Choroid plexus epithelial cell (primary cell): Measurements from ENCODE around the gene PTPRQ.

Experiments used
- DNase-seq: peaks from one replicate; pipeline ENCODE4 v3.0.0-alpha.2; 2010; ENCODE audit warnings: low read depth
- H3K4me3 ChIP-seq: 2 replicates; pipeline ENCODE4 v1.5.1; 2011; ENCODE audit warnings: low read depth, mild to moderate bottlenecking, control low read depth, low read length, moderate library complexity
- CTCF ChIP-seq: conservative IDR thresholded peaks from 2 replicates; pipeline ENCODE4 v1.5.1; 2011; ENCODE audit warnings: low read depth, mild to moderate bottlenecking, control low read depth, inconsistent platforms, low read length, moderate library complexity

The PTPRQ gene

GRCh38 chr12:80679346-80680131 is 235.5 kb downstream of the PTPRQ start:
- no peak overlapping the region for H3K4me3 ChIP-seq
- no peak for DNase-seq
- no peak for TF ChIP-seq CTCF

- DNase-seq = peak; percentile 7
- H3K4me3 ChIP-seq = no peak overlapping the region
- TF ChIP-seq CTCF = no peak
Measured at GRCh38 chr12:80681287-80681686, 237.3 kb downstream of the PTPRQ start.

- DNase-seq = no peak
- TF ChIP-seq CTCF = no peak
- no peak overlapping the region for H3K4me3 ChIP-seq
Measured at GRCh38 chr12:80681786-80682185, 237.8 kb downstream of the PTPRQ start.

- H3K4me3 ChIP-seq = no peak overlapping the region
- no peak for TF ChIP-seq CTCF
- no peak for DNase-seq
Measured at GRCh38 chr12:80684077-80684495, 240.1 kb downstream of the PTPRQ start.

GRCh38 chr12:80690090-80690489 is 246.1 kb downstream of the PTPRQ start:
- TF ChIP-seq CTCF = no peak
- DNase-seq = no peak
- no peak overlapping the region for H3K4me3 ChIP-seq

GRCh38 chr12:80690513-80690912 is 246.5 kb downstream of the PTPRQ start:
- no peak for DNase-seq
- TF ChIP-seq CTCF = no peak
- H3K4me3 ChIP-seq = no peak overlapping the region

GRCh38 chr12:80692114-80692513 is 248.1 kb downstream of the PTPRQ start:
- H3K4me3 ChIP-seq = no peak overlapping the region
- no peak for DNase-seq
- TF ChIP-seq CTCF = no peak
